HG02840 (cell line): Measurements from ENCODE around the gene RPS29.
"Not testable (repeated sequence)": the region's sequence is repeated elsewhere in the genome, so short reads cannot be mapped to it uniquely, and the experiment has no call there.

Source experiments
- ATAC-seq: cut with Tn5 transposase; IDR thresholded peaks from one replicate; pipeline ENCODE4 v1.9.1; 2021; ENCODE audit warnings: mild to moderate bottlenecking, moderate library complexity, moderate number of reproducible peaks; ENCODE audit not compliant: unreplicated experiment, low FRiP score

Gene RPS29

DNA sequence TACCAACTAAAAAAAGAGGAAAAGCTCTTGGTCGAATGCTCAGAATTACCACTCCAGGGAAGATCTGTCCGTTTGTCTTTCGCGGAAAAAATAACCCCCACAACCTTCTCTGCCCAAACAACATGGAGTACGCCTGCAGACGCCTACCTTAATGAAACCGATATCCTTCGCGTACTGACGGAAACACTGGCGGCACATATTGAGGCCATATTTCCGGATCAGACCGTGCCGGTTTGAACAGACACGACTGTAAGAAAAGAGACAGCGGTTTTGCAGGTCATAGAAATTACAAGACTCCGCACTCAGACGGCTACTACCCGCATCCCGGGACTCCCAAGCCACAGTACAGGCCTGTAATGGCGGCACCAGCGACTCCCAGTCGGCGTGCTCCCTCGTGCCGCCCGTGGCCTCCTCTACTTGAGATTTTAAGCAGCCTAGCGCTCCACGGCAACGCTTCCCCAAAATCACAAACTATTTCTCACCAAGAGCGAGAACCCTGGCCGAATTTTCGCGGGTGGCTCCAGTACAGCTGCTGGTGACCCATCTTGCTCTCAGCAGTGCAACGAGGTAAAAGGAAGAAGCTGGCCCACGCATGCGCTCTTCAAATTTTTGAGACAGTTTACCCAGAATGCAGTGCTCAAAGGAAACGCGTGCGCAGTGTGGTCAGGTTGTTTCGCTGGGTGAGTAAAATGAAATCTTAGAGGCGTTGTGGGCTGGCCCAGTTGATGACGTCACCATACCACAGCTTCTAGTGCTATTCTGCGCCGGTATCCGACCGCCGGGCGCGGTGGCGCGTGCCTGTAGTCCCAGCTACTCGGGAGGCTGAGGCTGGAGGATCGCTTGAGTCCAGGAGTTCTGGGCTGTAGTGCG, at the start of gene RPS29:
RPS29 (minus strand) TSS at position 578 of the 870 bp plus-strand sequence; CDS start at position 544, 34 bp downstream.
- peak; percentile 93 for ATAC-seq

DNA sequence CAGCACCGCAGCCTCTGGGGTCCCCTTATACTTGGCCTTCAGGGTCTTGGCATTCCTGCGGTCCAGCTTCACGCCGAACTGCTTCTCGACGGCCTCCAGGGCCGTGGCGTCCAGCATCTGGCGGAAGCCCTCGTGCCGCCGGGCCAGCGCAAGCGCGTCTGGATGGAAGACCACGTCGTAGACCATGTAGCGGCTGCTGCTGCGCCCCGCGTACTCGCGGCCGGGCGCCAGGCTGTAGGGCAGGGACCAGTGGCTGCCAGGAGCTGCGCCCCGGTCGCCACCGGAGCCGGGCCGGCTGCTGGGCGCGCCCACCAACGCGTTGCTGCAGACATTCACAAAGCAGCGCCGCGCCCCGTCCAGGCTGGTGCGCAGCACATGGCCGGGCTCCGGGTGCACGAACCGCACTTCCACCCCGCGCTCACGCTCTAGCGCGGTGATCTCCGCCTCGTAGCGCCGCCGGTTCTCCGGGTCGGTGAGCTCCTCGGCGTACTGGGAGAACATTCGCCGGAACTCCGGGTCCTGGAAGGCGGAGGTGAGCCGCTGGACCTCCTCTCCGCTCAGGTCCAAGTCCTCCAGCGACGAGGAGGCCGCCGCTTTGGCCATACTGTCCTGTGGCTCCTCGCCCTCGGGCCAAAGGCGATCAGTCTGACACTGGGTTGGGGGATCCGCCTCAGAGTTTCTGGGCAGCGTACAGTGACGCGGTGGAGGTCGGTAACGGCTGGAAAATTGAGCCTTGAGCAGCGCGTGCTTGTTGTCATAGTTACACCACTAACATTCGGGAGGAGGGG, 48.6 kb upstream of the RPS29 start, which contains the start of gene DNAAF2:
DNAAF2 (minus strand) TSS at position 698 of the 788 bp plus-strand sequence; CDS start at position 603, 95 bp downstream.
- ATAC-seq = peak; percentile 23

GRCh38 chr14:49633640-49634546, 47.7 kb upstream of the RPS29 start:
- peak; percentile 80 for ATAC-seq

- ATAC-seq = no peak
Observed at GRCh38 chr14:49623941-49624839, 38.0 kb upstream of the RPS29 start.

DNA sequence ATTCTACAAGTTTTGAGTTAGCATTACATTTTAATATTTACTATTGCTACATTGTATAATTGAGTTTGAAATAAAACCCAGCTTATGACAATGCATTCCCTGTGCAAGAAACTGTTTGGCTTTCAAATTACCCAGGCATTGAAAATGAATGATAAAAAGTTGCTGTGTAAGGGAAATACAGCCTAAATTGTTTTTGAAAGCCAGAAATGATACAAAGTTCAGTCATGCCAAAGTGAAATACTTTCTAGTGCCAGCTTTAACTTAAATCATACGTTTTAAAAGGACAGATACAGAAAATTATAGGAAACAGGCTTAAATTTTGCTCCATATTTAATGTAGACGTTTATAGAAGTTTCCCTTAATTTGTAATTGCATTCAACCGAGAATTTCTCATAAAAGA, 37.2 kb upstream of the RPS29 start:
- no peak for ATAC-seq

DNA sequence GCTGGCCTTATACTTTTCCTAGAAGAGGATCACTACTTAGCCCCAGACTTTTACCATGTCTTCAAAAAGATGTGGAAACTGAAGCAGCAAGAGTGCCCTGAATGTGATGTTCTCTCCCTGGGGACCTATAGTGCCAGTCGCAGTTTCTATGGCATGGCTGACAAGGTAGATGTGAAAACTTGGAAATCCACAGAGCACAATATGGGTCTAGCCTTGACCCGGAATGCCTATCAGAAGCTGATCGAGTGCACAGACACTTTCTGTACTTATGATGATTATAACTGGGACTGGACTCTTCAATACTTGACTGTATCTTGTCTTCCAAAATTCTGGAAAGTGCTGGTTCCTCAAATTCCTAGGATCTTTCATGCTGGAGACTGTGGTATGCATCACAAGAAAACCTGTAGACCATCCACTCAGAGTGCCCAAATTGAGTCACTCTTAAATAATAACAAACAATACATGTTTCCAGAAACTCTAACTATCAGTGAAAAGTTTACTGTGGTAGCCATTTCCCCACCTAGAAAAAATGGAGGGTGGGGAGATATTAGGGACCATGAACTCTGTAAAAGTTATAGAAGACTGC, 35.9 kb upstream of the RPS29 start:
- no peak for ATAC-seq

- peak; percentile 32 for ATAC-seq
Observed at GRCh38 chr14:49621114-49621881, 35.1 kb upstream of the RPS29 start.

- peak; percentile 95 for ATAC-seq
Observed at GRCh38 chr14:49620182-49621113, 34.3 kb upstream of the RPS29 start, which contains the start of the genes MGAT2 and RPL36AL. Gene MGAT2 (plus strand): TSS chr14:49620799. CDS start chr14:49621269, 470 bp downstream. Gene RPL36AL (minus strand): TSS chr14:49620626. CDS start chr14:49619104, 1,522 bp downstream.

GRCh38 chr14:49619730-49620129, 33.5 kb upstream of the RPS29 start:
- ATAC-seq = no peak

- ATAC-seq = not testable (repeated sequence)
Observed at GRCh38 chr14:49619273-49619672, 33.1 kb upstream of the RPS29 start.

GRCh38 chr14:49617852-49618519, 31.8 kb upstream of the RPS29 start:
- ATAC-seq = no peak

DNA sequence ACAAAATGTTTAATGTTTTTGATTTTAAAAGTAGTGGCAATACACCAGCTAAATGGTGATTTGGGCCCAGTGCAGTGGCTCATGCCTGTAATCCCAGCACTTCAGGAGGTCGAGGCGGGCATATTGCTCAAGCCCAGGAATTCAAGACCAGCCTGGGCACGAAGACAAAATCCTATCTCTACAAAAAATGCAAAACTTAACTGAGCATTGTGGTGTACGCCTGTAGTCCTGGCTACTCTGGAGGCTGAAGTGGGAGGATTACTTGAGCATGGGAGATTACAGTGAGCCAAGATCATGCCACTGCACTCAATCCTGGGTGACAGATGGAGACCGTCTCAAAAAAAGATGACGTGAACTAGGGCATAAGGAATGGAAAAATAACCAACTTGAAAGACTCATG, 29.6 kb upstream of the RPS29 start:
- ATAC-seq = no peak

GRCh38 chr14:49614196-49614595, 28.0 kb upstream of the RPS29 start:
- ATAC-seq = no peak

GRCh38 chr14:49612671-49613070, 26.5 kb upstream of the RPS29 start:
- ATAC-seq = no peak

GRCh38 chr14:49612251-49612650, 26.1 kb upstream of the RPS29 start:
- ATAC-seq = no peak

DNA sequence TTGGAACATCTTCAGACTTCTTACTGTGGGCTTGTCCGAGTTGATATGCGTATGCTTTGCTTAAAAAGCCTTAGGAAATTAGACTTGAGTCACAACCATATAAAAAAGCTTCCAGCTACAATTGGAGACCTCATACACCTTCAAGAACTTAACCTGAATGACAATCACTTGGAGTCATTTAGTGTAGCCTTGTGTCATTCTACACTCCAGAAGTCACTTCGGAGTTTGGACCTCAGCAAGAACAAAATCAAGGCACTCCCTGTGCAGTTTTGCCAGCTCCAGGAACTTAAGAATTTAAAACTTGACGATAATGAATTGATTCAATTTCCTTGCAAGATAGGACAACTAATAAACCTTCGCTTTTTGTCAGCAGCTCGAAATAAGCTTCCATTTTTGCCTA, 21.4 kb upstream of the RPS29 start:
- no peak for ATAC-seq
